Astrocyte (in vitro differentiated cells and primary cell): ENCODE data around the gene NPHP4. TPM values are rescaled to one million over a fixed set of nuclear protein-coding genes. Genes with fewer than 3 reads are reported as not detected.

ENCODE experiments used
- DNase-seq: peaks from one replicate; pipeline ENCODE4 v3.0.0-alpha.2; 2010; ENCODE audit warnings: low read depth
- FAIRE-seq: peaks from 2 replicates; lab custom pipeline; 2011; peaks lifted over from hg19 to GRCh38; lab: Jason Lieb, UNC
- H2AFZ ChIP-seq: 2 replicates; pipeline ENCODE4 v1.6.0; 2012; ENCODE audit warnings: low read depth, low read length, inconsistent platforms
- H3K27ac ChIP-seq: 2 replicates; pipeline ENCODE4 v1.5.1; 2011; ENCODE audit warnings: low read depth, low read length, inconsistent platforms
- H3K27me3 ChIP-seq: 2 replicates; pipeline ENCODE4 v1.6.0; 2011; ENCODE audit warnings: low read length, inconsistent platforms; ENCODE audit not compliant: insufficient read depth
- H3K36me3 ChIP-seq: 2 replicates; pipeline ENCODE4 v1.5.1; 2011; ENCODE audit warnings: low read length, inconsistent platforms; ENCODE audit not compliant: insufficient read depth
- H3K4me1 ChIP-seq: 2 replicates; pipeline ENCODE4 v1.5.1; 2011; ENCODE audit warnings: low read length, inconsistent platforms; ENCODE audit not compliant: insufficient read depth
- H3K4me2 ChIP-seq: 2 replicates; pipeline ENCODE4 v1.6.0; 2012; ENCODE audit warnings: low read length, inconsistent platforms
- H3K4me3 ChIP-seq: 2 replicates; pipeline ENCODE4 v1.5.1; 2011; ENCODE audit warnings: low read depth, mild to moderate bottlenecking, low read length, inconsistent platforms; ENCODE audit not compliant: insufficient read depth
- H3K79me2 ChIP-seq: 2 replicates; pipeline ENCODE4 v1.6.0; 2012; ENCODE audit warnings: mild to moderate bottlenecking, low read length, inconsistent platforms; ENCODE audit not compliant: insufficient read depth
- H3K9ac ChIP-seq: 2 replicates; pipeline ENCODE4 v1.6.0; 2012; ENCODE audit warnings: mild to moderate bottlenecking, low read length, inconsistent platforms
- H3K9me3 ChIP-seq: 2 replicates; pipeline ENCODE4 v1.5.1; 2012; ENCODE audit warnings: low read depth, mild to moderate bottlenecking, low read length, inconsistent platforms; ENCODE audit not compliant: insufficient read depth
- H4K20me1 ChIP-seq: 2 replicates; pipeline ENCODE4 v1.6.0; 2012; ENCODE audit warnings: low read length, inconsistent platforms; ENCODE audit not compliant: insufficient read depth
- H3K27ac Mint-ChIP-seq: one replicate; pipeline ENCODE4 v1.8.0; 2021; ENCODE audit warnings: mild to moderate bottlenecking, mixed read lengths; ENCODE audit not compliant: unreplicated experiment
- H3K27me3 Mint-ChIP-seq: one replicate; pipeline ENCODE4 v1.8.0; 2021; ENCODE audit warnings: low read depth, mixed read lengths; ENCODE audit not compliant: unreplicated experiment
- H3K36me3 Mint-ChIP-seq: one replicate; pipeline ENCODE4 v1.8.0; 2021; ENCODE audit warnings: low read depth, mixed read lengths; ENCODE audit not compliant: unreplicated experiment
- H3K4me1 Mint-ChIP-seq: one replicate; pipeline ENCODE4 v1.8.0; 2021; ENCODE audit warnings: low read depth, mixed read lengths; ENCODE audit not compliant: unreplicated experiment
- H3K4me3 Mint-ChIP-seq: one replicate; pipeline ENCODE4 v1.8.0; 2021; ENCODE audit warnings: mild to moderate bottlenecking, moderate library complexity, mixed read lengths; ENCODE audit not compliant: unreplicated experiment
- H3K9me3 Mint-ChIP-seq: one replicate; pipeline ENCODE4 v1.8.0; 2021; ENCODE audit warnings: mild to moderate bottlenecking, mixed read lengths; ENCODE audit not compliant: unreplicated experiment
- CTCF ChIP-seq: IDR thresholded peaks from 2 replicates; pipeline ENCODE4 v1.5.1; 2011; ENCODE audit warnings: low read depth, mild to moderate bottlenecking, inconsistent platforms, low read length, moderate library complexity; ENCODE audit not compliant: insufficient read depth
- EZH2 ChIP-seq: IDR thresholded peaks from 2 replicates; pipeline ENCODE4 v1.6.1; 2012; ENCODE audit warnings: mild to moderate bottlenecking, low read length, inconsistent platforms; ENCODE audit not compliant: insufficient read depth
- total RNA-seq: library from RNA; stranded (reverse); gene quantifications from 2 replicates; pipeline ENCODE4 v1.2.1, GENCODE V29; 2021

The NPHP4 gene
- total RNA-seq, 1 donor from 2014 or later, result 8.4 TPM

- Histone ChIP-seq H3K9ac (no peak overlapping the region), H3K4me3 (no peak overlapping the region), H3K4me2 (no peak overlapping the region), H3K79me2 (no peaks in the 10 kb centered on the region), H3K9me3 (no peaks in the 10 kb centered on the region), H2AFZ (no peak overlapping the region), H3K4me1 (no peaks in the 10 kb centered on the region), H3K27ac (no peak overlapping the region), H3K36me3 (no peaks in the 10 kb centered on the region), H4K20me1 (no peaks in the 10 kb centered on the region), H3K27me3 (no peaks in the 10 kb centered on the region)
- H3K36me3 Mint-ChIP-seq, result no peaks in the 10 kb centered on the region
- peaks cover 9% of the 10 kb centered on the region for H3K9me3 Mint-ChIP-seq
- FAIRE-seq (no peak), DNase-seq (no peak)
- no peak overlapping the region for H3K27ac Mint-ChIP-seq
- TF ChIP-seq EZH2 (no peak), CTCF (no peak)
- H3K4me1 Mint-ChIP-seq, result no peaks in the 10 kb centered on the region
- H3K27me3 Mint-ChIP-seq, result peaks cover 37% of the 10 kb centered on the region
- H3K4me3 Mint-ChIP-seq, result no peak overlapping the region
These were observed 173.5 kb downstream of the NPHP4 start for GRCh38 chr1:5818755-5819154.

DNA sequence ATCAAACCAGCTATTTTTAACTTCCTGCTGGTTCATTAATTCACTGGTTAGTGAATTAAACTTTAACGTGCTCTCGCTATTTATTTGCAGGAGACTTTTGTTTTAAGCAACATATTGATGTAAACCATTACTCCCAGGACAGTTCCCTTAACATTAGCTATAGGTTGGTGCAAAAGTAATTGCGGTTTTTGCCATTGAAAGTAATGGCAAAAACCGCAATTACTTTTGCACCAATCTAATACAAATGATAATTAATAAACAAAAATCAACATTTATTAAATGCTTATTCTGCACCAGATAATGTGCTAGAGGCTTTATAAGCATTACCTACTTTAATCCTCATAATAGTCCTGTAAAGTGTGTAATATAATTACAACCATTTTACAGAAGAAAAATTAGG, 176.5 kb downstream of the NPHP4 start:
- Histone ChIP-seq H2AFZ (no peak overlapping the region), H3K9ac (no peak overlapping the region), H3K4me2 (no peak overlapping the region), H3K27ac (no peak overlapping the region), H3K9me3 (no peaks in the 10 kb centered on the region), H3K27me3 (no peaks in the 10 kb centered on the region), H4K20me1 (no peaks in the 10 kb centered on the region), H3K4me1 (no peaks in the 10 kb centered on the region), H3K36me3 (no peaks in the 10 kb centered on the region), H3K4me3 (no peak overlapping the region), H3K79me2 (no peaks in the 10 kb centered on the region)
- no peak for FAIRE-seq
- no peak for TF ChIP-seq CTCF
- TF ChIP-seq EZH2, result no peak
- H3K27me3 Mint-ChIP-seq, result peaks cover 34% of the 10 kb centered on the region
- no peaks in the 10 kb centered on the region for H3K36me3 Mint-ChIP-seq
- H3K4me3 Mint-ChIP-seq, result no peak overlapping the region
- H3K4me1 Mint-ChIP-seq, result no peaks in the 10 kb centered on the region
- peaks cover 9% of the 10 kb centered on the region for H3K9me3 Mint-ChIP-seq
- DNase-seq, result no peak
- H3K27ac Mint-ChIP-seq, result no peak overlapping the region

DNA sequence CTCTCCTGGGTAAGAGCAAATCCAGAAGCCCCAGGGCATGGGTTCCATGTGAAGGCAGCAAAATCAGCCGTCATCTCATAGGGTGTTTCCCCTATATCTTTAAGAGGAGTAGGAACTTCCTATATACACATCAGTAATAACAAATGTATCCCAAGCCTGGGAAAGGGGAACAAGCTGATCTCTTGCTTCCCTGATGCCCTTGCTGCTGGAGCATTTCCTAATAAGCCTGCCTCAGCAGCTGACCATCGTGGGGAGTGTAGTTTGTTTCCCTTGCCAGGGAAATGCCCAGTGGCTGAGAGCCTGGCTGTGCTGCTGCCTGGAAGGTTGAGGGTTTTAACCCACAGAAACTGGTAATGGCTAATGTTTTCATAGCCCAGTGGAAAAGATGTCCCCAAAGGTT, 177.0 kb downstream of the NPHP4 start:
- TF ChIP-seq CTCF (no peak), EZH2 (no peak)
- Mint-ChIP-seq H3K9me3 (peaks cover 9% of the 10 kb centered on the region), H3K27me3 (peaks cover 31% of the 10 kb centered on the region), H3K4me3 (no peak overlapping the region), H3K4me1 (no peaks in the 10 kb centered on the region), H3K36me3 (no peaks in the 10 kb centered on the region), H3K27ac (no peak overlapping the region)
- Histone ChIP-seq H3K27ac (no peak overlapping the region), H3K79me2 (no peaks in the 10 kb centered on the region), H3K27me3 (no peaks in the 10 kb centered on the region), H3K36me3 (no peaks in the 10 kb centered on the region), H3K4me2 (no peak overlapping the region), H3K9me3 (no peaks in the 10 kb centered on the region), H4K20me1 (no peaks in the 10 kb centered on the region), H3K9ac (no peak overlapping the region), H2AFZ (no peak overlapping the region), H3K4me1 (no peaks in the 10 kb centered on the region), H3K4me3 (no peak overlapping the region)
- FAIRE-seq (no peak), DNase-seq (no peak)
